ENCODE results near the gene NCOA5. TPM values are rescaled to one million over a fixed set of nuclear protein-coding genes. Genes with fewer than 3 reads are reported as not detected.

NCOA5 gene
- total RNA-seq, 1 donor from 2014 or later, result 48.6 TPM

GRCh38 chr20:46065006-46065405, 24.8 kb downstream of the NCOA5 start:
- no peak overlapping the region for H3K4me3 Mint-ChIP-seq
- peaks cover 11% of the 10 kb centered on the region for H3K27me3 Mint-ChIP-seq
- no peak for DNase-seq (ENCODE audit: extremely low spot score, unreplicated experiment)
- H3K36me3 Mint-ChIP-seq, result peaks cover 57% of the 10 kb centered on the region
- H3K9me3 Mint-ChIP-seq, result no peaks in the 10 kb centered on the region
- no peak for TF ChIP-seq CTCF (conservative IDR thresholded peaks at IDR 0.05)
- no peaks in the 10 kb centered on the region for H3K4me1 Mint-ChIP-seq (ENCODE audit: unreplicated experiment)
- no peak overlapping the region for H3K27ac Mint-ChIP-seq

- TF ChIP-seq CTCF (conservative IDR thresholded peaks at IDR 0.05), result no peak
- Mint-ChIP-seq H3K4me3 (no peak overlapping the region), H3K9me3 (no peaks in the 10 kb centered on the region), H3K27me3 (peaks cover 25% of the 10 kb centered on the region), H3K27ac (no peak overlapping the region), H3K36me3 (peaks cover 59% of the 10 kb centered on the region), H3K4me1 (ENCODE audit: unreplicated experiment) (no peaks in the 10 kb centered on the region)
- no peak for DNase-seq (ENCODE audit: extremely low spot score, unreplicated experiment)
These were observed 26.1 kb downstream of the NCOA5 start for GRCh38 chr20:46063652-46064054.

- Mint-ChIP-seq H3K4me3 (no peak overlapping the region), H3K27ac (no peak overlapping the region), H3K27me3 (peaks cover 29% of the 10 kb centered on the region), H3K4me1 (ENCODE audit: unreplicated experiment) (no peaks in the 10 kb centered on the region), H3K36me3 (peaks cover 54% of the 10 kb centered on the region), H3K9me3 (no peaks in the 10 kb centered on the region)
- DNase-seq (ENCODE audit: extremely low spot score, unreplicated experiment), result no peak
- no peak for TF ChIP-seq CTCF (conservative IDR thresholded peaks at IDR 0.05)
These were observed 26.6 kb downstream of the NCOA5 start for GRCh38 chr20:46063151-46063550.

GRCh38 chr20:46062621-46063020, 27.1 kb downstream of the NCOA5 start:
- Mint-ChIP-seq H3K4me1 (ENCODE audit: unreplicated experiment) (no peaks in the 10 kb centered on the region), H3K36me3 (peaks cover 54% of the 10 kb centered on the region), H3K27ac (no peak overlapping the region)

GRCh38 chr20:46062151-46062550, 27.6 kb downstream of the NCOA5 start:
- no peak overlapping the region for H3K4me3 Mint-ChIP-seq
- H3K4me1 Mint-ChIP-seq (ENCODE audit: unreplicated experiment), result no peaks in the 10 kb centered on the region
- H3K36me3 Mint-ChIP-seq, result peaks cover 54% of the 10 kb centered on the region
- no peak overlapping the region for H3K27ac Mint-ChIP-seq
- TF ChIP-seq CTCF (conservative IDR thresholded peaks at IDR 0.05), result no peak
- peaks cover 35% of the 10 kb centered on the region for H3K27me3 Mint-ChIP-seq
- DNase-seq (ENCODE audit: extremely low spot score, unreplicated experiment), result no peak
- no peaks in the 10 kb centered on the region for H3K9me3 Mint-ChIP-seq

More at GRCh38 chr20:46062621-46063020, 27.1 kb downstream of the NCOA5 start:
- no peak overlapping the region for H3K4me3 Mint-ChIP-seq
- H3K9me3 Mint-ChIP-seq, result no peaks in the 10 kb centered on the region
- no peak for TF ChIP-seq CTCF (conservative IDR thresholded peaks at IDR 0.05)
- H3K27me3 Mint-ChIP-seq, result peaks cover 32% of the 10 kb centered on the region
- no peak for DNase-seq (ENCODE audit: extremely low spot score, unreplicated experiment)

- H3K27ac Mint-ChIP-seq, result no peak overlapping the region
- peaks cover 50% of the 10 kb centered on the region for H3K36me3 Mint-ChIP-seq
- no peaks in the 10 kb centered on the region for H3K4me1 Mint-ChIP-seq (ENCODE audit: unreplicated experiment)
- TF ChIP-seq CTCF (conservative IDR thresholded peaks at IDR 0.05), result no peak
- H3K9me3 Mint-ChIP-seq, result no peaks in the 10 kb centered on the region
- no peak for DNase-seq (ENCODE audit: extremely low spot score, unreplicated experiment)
- H3K27me3 Mint-ChIP-seq, result peaks cover 46% of the 10 kb centered on the region
- no peak overlapping the region for H3K4me3 Mint-ChIP-seq
These were observed 28.8 kb downstream of the NCOA5 start for GRCh38 chr20:46060975-46061374.
